Panc1 (cell line): ENCODE measurements around the gene TXNDC9. TPM values are rescaled to one million over a fixed set of nuclear protein-coding genes. Genes with fewer than 3 reads are reported as not detected.

Source experiments
- ATAC-seq: fragments of 200-7000 bp; cut with Tn5 transposase; 2 replicates; pipeline ENCODE4 v1.9.1; 2020; ENCODE audit warnings: mild to moderate bottlenecking, moderate library complexity
- BruUV-seq: library from RNA; stranded (reverse); fragments of 400-500 nt; replicated peaks from 2 replicates; lab custom pipeline; 2021; lab: Mats Ljungman, UMichigan
- CTCF ChIA-PET: fragments of 300-600 bp; sonication (Branson Sonifier 250); formaldehyde crosslinking; loops from one replicate; lab custom pipeline; 2022; ENCODE audit warnings: antibody characterized with exemption; lab: Charles Lee
- POLR2A ChIA-PET: fragments of 300-600 bp; sonication (Branson Sonifier 250); formaldehyde crosslinking; loops from one replicate; lab custom pipeline; 2022; ENCODE audit warnings: antibody characterized with exemption; lab: Charles Lee
- DNase-seq: peaks from one replicate; pipeline ENCODE4 v3.0.0-alpha.2; 2010; ENCODE audit warnings: low read depth, low spot score
- H3K27ac ChIP-seq: 2 replicates; pipeline ENCODE4 v1.5.1; 2011; ENCODE audit warnings: mild to moderate bottlenecking, low read length, inconsistent platforms
- H3K27me3 ChIP-seq: fragments of 200-500 bp; sonication (Bioruptor generic); 2 replicates; pipeline ENCODE4 v1.6.0; 2014; ENCODE audit warnings: low read length, inconsistent platforms; ENCODE audit not compliant: control insufficient read depth, insufficient read depth
- H3K36me3 ChIP-seq: fragments of 200-500 bp; sonication (Bioruptor generic); 2 replicates; pipeline ENCODE4 v1.5.1; 2014; ENCODE audit warnings: inconsistent platforms, mild to moderate bottlenecking, low read length, moderate library complexity; ENCODE audit not compliant: control insufficient read depth, insufficient read depth
- H3K4me1 ChIP-seq: 2 replicates; pipeline ENCODE4 v1.5.1; 2011; ENCODE audit warnings: inconsistent platforms, mild to moderate bottlenecking, low read length, moderate library complexity; ENCODE audit not compliant: control insufficient read depth, insufficient read depth
- H3K4me3 ChIP-seq, 2 experiments: 2 replicates each; pipeline ENCODE4 v1.5.1; 2011 to 2012; ENCODE audit warnings: low read depth in 2 of 2, low read length in 2 of 2, mild to moderate bottlenecking in 2 of 2, inconsistent platforms in 1 of 2, moderate library complexity in 1 of 2
- H3K9me3 ChIP-seq: fragments of 200-500 bp; sonication (Bioruptor generic); 2 replicates; pipeline ENCODE4 v1.5.1; 2014; ENCODE audit warnings: low read depth, mild to moderate bottlenecking, inconsistent platforms, low read length, moderate library complexity; ENCODE audit not compliant: control insufficient read depth, insufficient read depth
- POLR2AphosphoS5 ChIP-seq: IDR thresholded peaks from 2 replicates; pipeline ENCODE4 v1.6.1; 2012; ENCODE audit warnings: mild to moderate bottlenecking, low read depth, low read length, moderate library complexity
- SIN3A ChIP-seq: IDR thresholded peaks from 2 replicates; pipeline ENCODE4 v1.6.1; 2012; ENCODE audit warnings: low read depth, mild to moderate bottlenecking, low read length, moderate library complexity, borderline replicate concordance; ENCODE audit not compliant: insufficient read depth
- TCF7L2 ChIP-seq: IDR thresholded peaks from 2 replicates; pipeline ENCODE4 v1.6.1; 2011; ENCODE audit warnings: mild to moderate bottlenecking, low read depth, low read length, inconsistent platforms
- in situ Hi-C: cut with HindIII; loops from 2 replicates; pipeline ENCODE4 v1.10.0; 2016; ENCODE audit warnings: low sequenced_read_pairs, low pct_unique_long_range_greater_than_20kb
- intact Hi-C: fragments of 100-400 bp; cut with micrococcal nuclease; formaldehyde crosslinking; loops from one replicate; pipeline ENCODE4 v1.10.0; 2022; ENCODE audit not compliant: unreplicated experiment
- total RNA-seq: library from RNA; stranded (reverse); gene quantifications from one replicate; pipeline ENCODE4 v1.2.1, GENCODE V29; 2021; ENCODE audit not compliant: unreplicated experiment
- TF ChIP-seq, protein P1 (sequence below), 2 experiments: IDR thresholded peaks; 2 replicates each; pipeline ENCODE4 v1.6.1; 2011 to 2012; ENCODE audit warnings: low read depth in 2 of 2, control low read depth in 1 of 2, low read length in 1 of 2, mild to moderate bottlenecking in 1 of 2, moderate library complexity in 1 of 2; ENCODE audit not compliant: insufficient read depth in 1 of 2
- TF ChIP-seq, protein P2 (sequence below): fragments of 450-650 bp; IDR thresholded peaks from 2 replicates; pipeline ENCODE4 v1.5.1; 2017; ENCODE audit warnings: mild to moderate bottlenecking

The TXNDC9 gene
- total RNA-seq, 1 experiment from 2014 or later, result 47.0 TPM

DNA sequence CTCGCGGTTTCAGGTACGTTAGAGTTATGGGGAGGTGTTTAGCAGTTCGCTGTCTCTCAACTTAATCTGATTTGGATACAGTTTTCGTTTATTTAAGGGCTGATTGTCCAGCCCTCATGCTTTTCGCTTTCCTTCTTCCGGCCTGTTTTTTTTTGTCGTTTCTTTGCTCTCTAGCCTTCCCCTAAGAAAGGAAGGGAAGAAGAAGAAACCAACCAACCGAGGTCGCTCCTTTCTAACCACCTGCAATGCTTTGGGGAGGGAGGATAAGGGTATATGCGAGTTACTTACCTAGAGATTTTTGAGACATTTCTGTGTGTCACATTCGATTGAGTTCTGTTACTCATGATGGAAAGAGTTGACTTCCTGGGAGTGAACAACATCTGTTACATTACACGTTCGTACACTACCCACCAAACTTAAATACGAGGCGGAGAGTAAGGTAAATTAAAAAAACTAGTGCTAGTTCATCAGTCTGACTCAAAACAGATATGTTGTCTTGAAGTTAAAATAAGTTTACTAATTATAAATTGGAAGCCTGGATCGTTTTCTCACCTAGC lies 2.0 kb upstream of the TXNDC9 start:
- no peaks in the 10 kb centered on the region for H3K27me3 ChIP-seq
- no peaks in the 10 kb centered on the region for H3K9me3 ChIP-seq
- ATAC-seq, result no peak
- ChIA-PET CTCF (interaction anchor here (1.7 kb wide), 1 partner anchor 152 kb away, joined by 4 read pairs; the partner anchor contains the start of gene REV1), POLR2A (no interaction called here)
- H3K4me1 ChIP-seq, result peaks cover 34% of the 10 kb centered on the region; the same call in 1 of the 2 replicates
- BruUV-seq, result TSS peak; percentile 81
- in situ Hi-C loops (no loop called here), intact Hi-C loops (loop anchor here (5.0 kb wide), 1 partner anchor 156 kb away; the partner anchor contains the start of genes MITD1 and MRPL30)
- peaks cover 5% of the 10 kb centered on the region; the same call in 1 of the 2 replicates for H3K36me3 ChIP-seq
- H3K4me3 ChIP-seq, result peak overlapping the region; percentile 69 to 89
- DNase-seq, result no peak
- peak overlapping the region; percentile 94 for H3K27ac ChIP-seq
- TF ChIP-seq POLR2AphosphoS5, result no peak
- no peak for TF ChIP-seq TCF7L2
- TF ChIP-seq SIN3A, result no peak
- TF ChIP-seq, protein P1, sequence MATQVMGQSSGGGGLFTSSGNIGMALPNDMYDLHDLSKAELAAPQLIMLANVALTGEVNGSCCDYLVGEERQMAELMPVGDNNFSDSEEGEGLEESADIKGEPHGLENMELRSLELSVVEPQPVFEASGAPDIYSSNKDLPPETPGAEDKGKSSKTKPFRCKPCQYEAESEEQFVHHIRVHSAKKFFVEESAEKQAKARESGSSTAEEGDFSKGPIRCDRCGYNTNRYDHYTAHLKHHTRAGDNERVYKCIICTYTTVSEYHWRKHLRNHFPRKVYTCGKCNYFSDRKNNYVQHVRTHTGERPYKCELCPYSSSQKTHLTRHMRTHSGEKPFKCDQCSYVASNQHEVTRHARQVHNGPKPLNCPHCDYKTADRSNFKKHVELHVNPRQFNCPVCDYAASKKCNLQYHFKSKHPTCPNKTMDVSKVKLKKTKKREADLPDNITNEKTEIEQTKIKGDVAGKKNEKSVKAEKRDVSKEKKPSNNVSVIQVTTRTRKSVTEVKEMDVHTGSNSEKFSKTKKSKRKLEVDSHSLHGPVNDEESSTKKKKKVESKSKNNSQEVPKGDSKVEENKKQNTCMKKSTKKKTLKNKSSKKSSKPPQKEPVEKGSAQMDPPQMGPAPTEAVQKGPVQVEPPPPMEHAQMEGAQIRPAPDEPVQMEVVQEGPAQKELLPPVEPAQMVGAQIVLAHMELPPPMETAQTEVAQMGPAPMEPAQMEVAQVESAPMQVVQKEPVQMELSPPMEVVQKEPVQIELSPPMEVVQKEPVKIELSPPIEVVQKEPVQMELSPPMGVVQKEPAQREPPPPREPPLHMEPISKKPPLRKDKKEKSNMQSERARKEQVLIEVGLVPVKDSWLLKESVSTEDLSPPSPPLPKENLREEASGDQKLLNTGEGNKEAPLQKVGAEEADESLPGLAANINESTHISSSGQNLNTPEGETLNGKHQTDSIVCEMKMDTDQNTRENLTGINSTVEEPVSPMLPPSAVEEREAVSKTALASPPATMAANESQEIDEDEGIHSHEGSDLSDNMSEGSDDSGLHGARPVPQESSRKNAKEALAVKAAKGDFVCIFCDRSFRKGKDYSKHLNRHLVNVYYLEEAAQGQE (IDR thresholded peaks at IDR 0.05; ENCODE audit: insufficient read depth in 1 of 2, low read depth in 2 of 2, low read length in 1 of 2), result no peak
- TF ChIP-seq, protein P2, sequence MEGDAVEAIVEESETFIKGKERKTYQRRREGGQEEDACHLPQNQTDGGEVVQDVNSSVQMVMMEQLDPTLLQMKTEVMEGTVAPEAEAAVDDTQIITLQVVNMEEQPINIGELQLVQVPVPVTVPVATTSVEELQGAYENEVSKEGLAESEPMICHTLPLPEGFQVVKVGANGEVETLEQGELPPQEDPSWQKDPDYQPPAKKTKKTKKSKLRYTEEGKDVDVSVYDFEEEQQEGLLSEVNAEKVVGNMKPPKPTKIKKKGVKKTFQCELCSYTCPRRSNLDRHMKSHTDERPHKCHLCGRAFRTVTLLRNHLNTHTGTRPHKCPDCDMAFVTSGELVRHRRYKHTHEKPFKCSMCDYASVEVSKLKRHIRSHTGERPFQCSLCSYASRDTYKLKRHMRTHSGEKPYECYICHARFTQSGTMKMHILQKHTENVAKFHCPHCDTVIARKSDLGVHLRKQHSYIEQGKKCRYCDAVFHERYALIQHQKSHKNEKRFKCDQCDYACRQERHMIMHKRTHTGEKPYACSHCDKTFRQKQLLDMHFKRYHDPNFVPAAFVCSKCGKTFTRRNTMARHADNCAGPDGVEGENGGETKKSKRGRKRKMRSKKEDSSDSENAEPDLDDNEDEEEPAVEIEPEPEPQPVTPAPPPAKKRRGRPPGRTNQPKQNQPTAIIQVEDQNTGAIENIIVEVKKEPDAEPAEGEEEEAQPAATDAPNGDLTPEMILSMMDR, result no peak

- intact Hi-C loops (loop anchor here (5.0 kb wide), 1 partner anchor 155 kb away; the partner anchor contains the start of genes MITD1 and MRPL30), in situ Hi-C loops (no loop called here)
- Histone ChIP-seq H3K36me3 (peaks cover 9% of the 10 kb centered on the region), H3K27me3 (no peaks in the 10 kb centered on the region), H3K27ac (peak within 1 kb of the TSS; percentile 94), H3K4me1 (peaks cover 34% of the 10 kb centered on the region; the same call in 1 of the 2 replicates), H3K9me3 (no peaks in the 10 kb centered on the region), H3K4me3 (peak within 1 kb of the TSS; percentile 89 to 96)
- BruUV-seq, result no TSS peak
- ATAC-seq, result peak; percentile 91
- ChIA-PET CTCF (interaction anchor here (0.6 to 1.7 kb wide), 2 partner anchors 11 to 153 kb away, joined by 3 to 4 read pairs; partner anchors contain the start of gene REV1), POLR2A (interaction anchor here (0.7 kb wide), 1 partner anchor 157 kb away, joined by 4 read pairs; no protein-coding TSS in a partner anchor)
- TF ChIP-seq, protein P2, result peak; percentile 97
- TF ChIP-seq, protein P1 (IDR thresholded peaks at IDR 0.05; ENCODE audit: insufficient read depth in 1 of 2, low read depth in 2 of 2, low read length in 1 of 2), result no peak
- TF ChIP-seq TCF7L2 (no peak), POLR2AphosphoS5 (peak; percentile 93), SIN3A (no peak)
- peak; percentile 88 for DNase-seq
These were observed 1.2 kb upstream of the TXNDC9 start, which contains the start of gene EIF5B for GRCh38 chr2:99337113-99338028. TSS of gene EIF5B (plus strand) at chr2:99337389. CDS start at chr2:99337555, 166 bp downstream.
